Panc1 (cell line): ENCODE data around the gene ONECUT2. TPM values are rescaled to one million over a fixed set of nuclear protein-coding genes. Genes with fewer than 3 reads are reported as not detected.

ENCODE experiments used
- ATAC-seq: fragments of 200-7000 bp; cut with Tn5 transposase; 2 replicates; pipeline ENCODE4 v1.9.1; 2020; ENCODE audit warnings: mild to moderate bottlenecking, moderate library complexity
- Bru-seq: library from RNA; stranded (reverse); fragments of 400-500 nt; gene quantifications from one replicate; lab custom pipeline; 2021; lab: Mats Ljungman, UMichigan
- BruChase-seq, 2 experiments: library from RNA; stranded (reverse); fragments of 400-500 nt; gene quantifications; one replicate each; lab custom pipeline; 2021; lab: Mats Ljungman, UMichigan
- BruUV-seq: library from RNA; stranded (reverse); fragments of 400-500 nt; replicated peaks from 2 replicates; lab custom pipeline; 2021; lab: Mats Ljungman, UMichigan
- CTCF ChIA-PET: fragments of 300-600 bp; sonication (Branson Sonifier 250); formaldehyde crosslinking; loops from one replicate; lab custom pipeline; 2022; ENCODE audit warnings: antibody characterized with exemption; lab: Charles Lee
- POLR2A ChIA-PET: fragments of 300-600 bp; sonication (Branson Sonifier 250); formaldehyde crosslinking; loops from one replicate; lab custom pipeline; 2022; ENCODE audit warnings: antibody characterized with exemption; lab: Charles Lee
- DNase-seq: peaks from one replicate; pipeline ENCODE4 v3.0.0-alpha.2; 2010; ENCODE audit warnings: low read depth, low spot score
- H3K27ac ChIP-seq: 2 replicates; pipeline ENCODE4 v1.5.1; 2011; ENCODE audit warnings: mild to moderate bottlenecking, low read length, inconsistent platforms
- H3K27me3 ChIP-seq: fragments of 200-500 bp; sonication (Bioruptor generic); 2 replicates; pipeline ENCODE4 v1.6.0; 2014; ENCODE audit warnings: low read length, inconsistent platforms; ENCODE audit not compliant: control insufficient read depth, insufficient read depth
- H3K36me3 ChIP-seq: fragments of 200-500 bp; sonication (Bioruptor generic); 2 replicates; pipeline ENCODE4 v1.5.1; 2014; ENCODE audit warnings: inconsistent platforms, mild to moderate bottlenecking, low read length, moderate library complexity; ENCODE audit not compliant: control insufficient read depth, insufficient read depth
- H3K4me1 ChIP-seq: 2 replicates; pipeline ENCODE4 v1.5.1; 2011; ENCODE audit warnings: inconsistent platforms, mild to moderate bottlenecking, low read length, moderate library complexity; ENCODE audit not compliant: control insufficient read depth, insufficient read depth
- H3K4me3 ChIP-seq, 2 experiments: 2 replicates each; pipeline ENCODE4 v1.5.1; 2011 to 2012; ENCODE audit warnings: low read depth in 2 of 2, low read length in 2 of 2, mild to moderate bottlenecking in 2 of 2, inconsistent platforms in 1 of 2, moderate library complexity in 1 of 2
- H3K9me3 ChIP-seq: fragments of 200-500 bp; sonication (Bioruptor generic); 2 replicates; pipeline ENCODE4 v1.5.1; 2014; ENCODE audit warnings: low read depth, mild to moderate bottlenecking, inconsistent platforms, low read length, moderate library complexity; ENCODE audit not compliant: control insufficient read depth, insufficient read depth
- POLR2AphosphoS5 ChIP-seq: IDR thresholded peaks from 2 replicates; pipeline ENCODE4 v1.6.1; 2012; ENCODE audit warnings: mild to moderate bottlenecking, low read depth, low read length, moderate library complexity
- REST ChIP-seq, 2 experiments: IDR thresholded peaks; 2 replicates each; pipeline ENCODE4 v1.6.1; 2011 to 2012; ENCODE audit warnings: low read depth in 2 of 2, control low read depth in 1 of 2, low read length in 1 of 2, mild to moderate bottlenecking in 1 of 2, moderate library complexity in 1 of 2; ENCODE audit not compliant: insufficient read depth in 1 of 2
- SIN3A ChIP-seq: IDR thresholded peaks from 2 replicates; pipeline ENCODE4 v1.6.1; 2012; ENCODE audit warnings: low read depth, mild to moderate bottlenecking, low read length, moderate library complexity, borderline replicate concordance; ENCODE audit not compliant: insufficient read depth
- TCF7L2 ChIP-seq: IDR thresholded peaks from 2 replicates; pipeline ENCODE4 v1.6.1; 2011; ENCODE audit warnings: mild to moderate bottlenecking, low read depth, low read length, inconsistent platforms
- in situ Hi-C: cut with HindIII; loops from 2 replicates; pipeline ENCODE4 v1.10.0; 2016; ENCODE audit warnings: low sequenced_read_pairs, low pct_unique_long_range_greater_than_20kb
- intact Hi-C: fragments of 100-400 bp; cut with micrococcal nuclease; formaldehyde crosslinking; loops from one replicate; pipeline ENCODE4 v1.10.0; 2022; ENCODE audit not compliant: unreplicated experiment
- long read RNA-seq: library from polyadenylated mRNA; unstranded; transcript quantifications from one replicate; pipeline ENCODE4 v2.0.0, GENCODE V29; 2021; ENCODE audit not compliant: unreplicated experiment
- polyA plus RNA-seq: library from polyadenylated mRNA; unstranded; fragments of >200 nt; gene quantifications from one replicate; pipeline ENCODE4 v1.2.1, GENCODE V29; 2012; ENCODE audit warnings: missing spikeins; ENCODE audit not compliant: insufficient read length
- total RNA-seq: library from RNA; stranded (reverse); gene quantifications from one replicate; pipeline ENCODE4 v1.2.1, GENCODE V29; 2021; ENCODE audit not compliant: unreplicated experiment
- TF ChIP-seq, protein P1 (sequence below): fragments of 450-650 bp; IDR thresholded peaks from 2 replicates; pipeline ENCODE4 v1.5.1; 2017; ENCODE audit warnings: mild to moderate bottlenecking

The ONECUT2 gene
- total RNA-seq, result 0.59 TPM
- polyA plus RNA-seq, result 0.16 TPM
- Bru-seq, nascent RNA, result percentile 33 among the genes with signal in this experiment
- BruChase-seq, experiment 1, labeled RNA remaining after a 2-hour chase, result percentile 40 among the genes with signal in this experiment
- percentile 39 among the genes with signal in this experiment for BruChase-seq, experiment 2, labeled RNA remaining after a 6-hour chase
- long read RNA-seq, result 0 reads

- in situ Hi-C loops (no loop called here), intact Hi-C loops (loop anchor here (5.0 to 10.0 kb wide), 2 partner anchors 568 to 640 kb away; no protein-coding TSS in a partner anchor)
- ATAC-seq (peak; percentile 94), DNase-seq (no peak)
- Histone ChIP-seq H3K27me3 (peaks cover 11% of the 10 kb centered on the region), H3K4me1 (no peaks in the 10 kb centered on the region), H3K36me3 (no peaks in the 10 kb centered on the region), H3K9me3 (no peaks in the 10 kb centered on the region), H3K27ac (no peak within 1 kb of the TSS), H3K4me3 (peak within 1 kb of the TSS; percentile 59 to 80)
- CTCF ChIA-PET, result interaction anchor here (0.6 to 0.7 kb wide), 2 partner anchors 158 to 608 kb away, joined by 3 to 6 read pairs; no protein-coding TSS in a partner anchor
- POLR2A ChIA-PET, result interaction anchor here (0.6 to 0.7 kb wide), 5 partner anchors 86 to 1196 kb away, joined by 6 to 12 read pairs (median 9); no protein-coding TSS in a partner anchor
- no TSS peak for BruUV-seq
- TF ChIP-seq TCF7L2 (no peak), REST (IDR thresholded peaks at IDR 0.05; ENCODE audit: insufficient read depth in 1 of 2, low read depth in 2 of 2, low read length in 1 of 2) (peak; percentile 64 to 85; a peak in 3 of 4 replicates)
These were observed at the start of gene ONECUT2 for GRCh38 chr18:57434536-57435494. ONECUT2 (plus strand) TSS chr18:57435374; CDS start chr18:57435717, 343 bp downstream.

- Histone ChIP-seq H3K27me3 (no peaks in the 10 kb centered on the region), H3K9me3 (no peaks in the 10 kb centered on the region), H3K4me1 (no peaks in the 10 kb centered on the region), H3K36me3 (no peaks in the 10 kb centered on the region), H3K4me3 (no peak overlapping the region), H3K27ac (no peak overlapping the region)
- no TSS peak for BruUV-seq
- DNase-seq (no peak), ATAC-seq (no peak)
- in situ Hi-C loops (no loop called here), intact Hi-C loops (no loop called here)
- TF ChIP-seq SIN3A, result no peak
- TF ChIP-seq TCF7L2, result no peak
- TF ChIP-seq, protein P1, sequence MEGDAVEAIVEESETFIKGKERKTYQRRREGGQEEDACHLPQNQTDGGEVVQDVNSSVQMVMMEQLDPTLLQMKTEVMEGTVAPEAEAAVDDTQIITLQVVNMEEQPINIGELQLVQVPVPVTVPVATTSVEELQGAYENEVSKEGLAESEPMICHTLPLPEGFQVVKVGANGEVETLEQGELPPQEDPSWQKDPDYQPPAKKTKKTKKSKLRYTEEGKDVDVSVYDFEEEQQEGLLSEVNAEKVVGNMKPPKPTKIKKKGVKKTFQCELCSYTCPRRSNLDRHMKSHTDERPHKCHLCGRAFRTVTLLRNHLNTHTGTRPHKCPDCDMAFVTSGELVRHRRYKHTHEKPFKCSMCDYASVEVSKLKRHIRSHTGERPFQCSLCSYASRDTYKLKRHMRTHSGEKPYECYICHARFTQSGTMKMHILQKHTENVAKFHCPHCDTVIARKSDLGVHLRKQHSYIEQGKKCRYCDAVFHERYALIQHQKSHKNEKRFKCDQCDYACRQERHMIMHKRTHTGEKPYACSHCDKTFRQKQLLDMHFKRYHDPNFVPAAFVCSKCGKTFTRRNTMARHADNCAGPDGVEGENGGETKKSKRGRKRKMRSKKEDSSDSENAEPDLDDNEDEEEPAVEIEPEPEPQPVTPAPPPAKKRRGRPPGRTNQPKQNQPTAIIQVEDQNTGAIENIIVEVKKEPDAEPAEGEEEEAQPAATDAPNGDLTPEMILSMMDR, result no peak
- TF ChIP-seq POLR2AphosphoS5, result no peak
- TF ChIP-seq REST (IDR thresholded peaks at IDR 0.05; ENCODE audit: insufficient read depth in 1 of 2, low read depth in 2 of 2, low read length in 1 of 2), result no peak
- ChIA-PET CTCF (no interaction called here), POLR2A (no interaction called here)
These were observed 45.9 kb upstream of the ONECUT2 start for GRCh38 chr18:57389271-57389670.
